Heart left ventricle (tissue), 16 donors: ENCODE measurements around the gene ITGB5. TPM values are rescaled to one million over a fixed set of nuclear protein-coding genes. Genes with fewer than 3 reads are reported as not detected.

Source experiments
- ATAC-seq, 4 donors: fragments of 200-7000 bp; cut with Tn5 transposase; one replicate each; pipeline ENCODE4 v1.9.1; 2020 to 2022; ENCODE audit warnings: moderate library complexity in 4 of 4, mild to moderate bottlenecking in 3 of 4, moderate number of reproducible peaks in 1 of 4
- DNase-seq, 5 donors: peaks; one replicate each; pipeline ENCODE4 v3.0.0-alpha.2; 2020
- H3K27ac ChIP-seq, 12 donors: fragments of 200-600 bp; sonication (generic) in 4 of 12; one replicate each; pipeline versions ENCODE4 v1.5.0 to v1.8.0; 2016 to 2022; ENCODE audit warnings: mild to moderate bottlenecking in 2 of 12
- H3K27me3 ChIP-seq, 9 donors: fragments of 200-600 bp; sonication (generic) in 2 of 9; one replicate each; pipeline versions ENCODE4 v1.5.1 to v1.8.0; 2016 to 2022; ENCODE audit warnings: mild to moderate bottlenecking in 3 of 9
- H3K36me3 ChIP-seq, 9 donors: fragments of 200-600 bp; sonication (generic) in 2 of 9; one replicate each; pipeline versions ENCODE4 v1.5.0 to v1.8.0; 2018 to 2022; ENCODE audit warnings: mild to moderate bottlenecking in 2 of 9
- H3K4me1 ChIP-seq, 12 donors: fragments of 200-600 bp; sonication (generic) in 4 of 12; one replicate each; pipeline versions ENCODE4 v1.5.0 to v1.8.0; 2016 to 2022; ENCODE audit warnings: mild to moderate bottlenecking in 3 of 12
- H3K4me3 ChIP-seq, 12 donors: fragments of 200-600 bp; sonication (generic) in 4 of 12; one replicate each; pipeline versions ENCODE4 v1.5.0 to v1.8.0; 2017 to 2022; ENCODE audit warnings: mild to moderate bottlenecking in 9 of 12, moderate library complexity in 4 of 12
- H3K9me3 ChIP-seq, 12 donors: fragments of 200-600 bp; sonication (generic) in 4 of 12; one replicate each; pipeline versions ENCODE4 v1.5.0 to v1.8.0; 2016 to 2022; ENCODE audit warnings: mild to moderate bottlenecking in 1 of 12
- POLR2A ChIP-seq, 2 donors: fragments of 450-650 bp; IDR thresholded peaks; one replicate each; pipeline ENCODE4 v1.6.1; 2017; ENCODE audit warnings: antibody characterized with exemption in 2 of 2, mild to moderate bottlenecking in 2 of 2, moderate library complexity in 2 of 2
- WGBS, 4 donors: extraction: QIAGEN DNeasy Blood & Tissue Kit in 2 of 4; methylation state at CpG; one replicate each; pipeline versions ENCODE4 v1.1.5 to v1.1.7; 2013 to 2018; 5-methylcytosine and 5-hydroxymethylcytosine counted together
- intact Hi-C, 10 donors: fragments of 100-400 bp; cut with DNase I; formaldehyde crosslinking; loops; one replicate each; pipeline versions ENCODE4 v1.11.1 to v1.14.2; 2022
- polyA plus RNA-seq, 2 donors: library from polyadenylated mRNA; stranded (reverse); fragments of 200-250 nt; gene quantifications; one replicate each; pipeline ENCODE4 v1.2.3, GENCODE V29; 2013
- total RNA-seq, 9 donors: library from RNA; depleted of rRNA in 2 of 9; stranded (reverse); fragments of >200 nt in 2 of 9; fragmentation: NEBNext Ultra II Directional in 3 of 9; extraction: Animal tissue kit (Norgen Biotek cat#: 25700) in 3 of 9; gene quantifications; one replicate each; pipeline versions ENCODE4 v1.1.0 to v1.2.4, GENCODE V29; 2016 to 2023
- TF ChIP-seq, protein P1 (sequence below), 12 donors: fragments of 200-600 bp; sonication (generic) in 4 of 12; IDR thresholded peaks; one replicate each; pipeline versions ENCODE4 v1.5.0 to v1.8.0; 2018 to 2022; ENCODE audit warnings: antibody characterized with exemption in 12 of 12, mild to moderate bottlenecking in 5 of 12
- donor health status: ischemic (EF 13 %, LVEDD 7.1; RV severe dilation, severe dysfunction).
- donor health status: healthy with polysubstance abuse.
- donor health status: DM: no; HTN: yes; CAD: no.
- donor health status: DM: no; HTN: no; CAD: no.
- donor health status: ischemic (EF 25% LVEDD 6.9; RV normal size, moderate dysfunction).
- donor health status: ischemic (EF 25% LVEDD 5.7; RV mildly dilated, moderate dysfunction).
- donor health status: healthy.
- donor health status: DM: yes; HTN: yes; CAD: no.
- donor health status: ischemic (EF 35%, LVEDD 5.7; RV mildly dilated, moderate dysfunction).
- donor health status: nonischemic (EF 11% LVEDD 7.7; RV severe dilation, severe dysfunction).
- donor health status: DM: yes; HTN: yes; CAD: no.
- donor health status: PGD.
- donor health status: ischemic (EF 29% LVEDD 5.4; RV normal size, mild dysfunction).
- donor health status: nonischemic (EF 23%, LVEDD 6.1; RV moderate dilation, normal function).

ITGB5 gene
- total and polyA plus RNA-seq, 11 donors = 23.1 to 223 (median 118) TPM

DNA sequence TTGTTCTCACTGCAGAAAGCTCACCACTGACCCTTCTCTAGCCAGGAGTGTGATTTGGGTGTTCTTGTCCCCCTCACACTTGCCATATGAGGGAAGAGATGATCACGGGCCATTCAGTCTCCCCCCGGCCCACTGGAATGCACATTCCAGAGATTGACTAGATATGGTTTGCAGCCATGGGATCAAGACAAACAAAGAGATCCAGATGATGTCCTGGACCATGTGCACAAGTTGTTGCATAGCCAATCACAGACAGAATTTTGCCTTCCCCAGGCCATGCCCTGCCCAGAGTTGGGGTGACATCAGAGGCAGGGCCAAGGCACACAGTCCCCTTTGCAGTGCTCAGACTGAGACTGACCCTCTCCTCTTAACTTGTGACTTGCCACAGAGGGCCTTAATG, 32.6 kb upstream of the ITGB5 start:
- Histone ChIP-seq H3K27ac (no peak overlapping the region), H3K4me3 (no peak overlapping the region), H3K9me3 (no peaks in the 10 kb centered on the region), H3K4me1 (peaks cover 0 to 9% (median 0%) of the 10 kb centered on the region in 12 donors), H3K27me3 (no peaks in the 10 kb centered on the region), H3K36me3 (no peaks in the 10 kb centered on the region)
- no peak for TF ChIP-seq POLR2A (IDR thresholded peaks at IDR 0.05)
- TF ChIP-seq, protein P1, sequence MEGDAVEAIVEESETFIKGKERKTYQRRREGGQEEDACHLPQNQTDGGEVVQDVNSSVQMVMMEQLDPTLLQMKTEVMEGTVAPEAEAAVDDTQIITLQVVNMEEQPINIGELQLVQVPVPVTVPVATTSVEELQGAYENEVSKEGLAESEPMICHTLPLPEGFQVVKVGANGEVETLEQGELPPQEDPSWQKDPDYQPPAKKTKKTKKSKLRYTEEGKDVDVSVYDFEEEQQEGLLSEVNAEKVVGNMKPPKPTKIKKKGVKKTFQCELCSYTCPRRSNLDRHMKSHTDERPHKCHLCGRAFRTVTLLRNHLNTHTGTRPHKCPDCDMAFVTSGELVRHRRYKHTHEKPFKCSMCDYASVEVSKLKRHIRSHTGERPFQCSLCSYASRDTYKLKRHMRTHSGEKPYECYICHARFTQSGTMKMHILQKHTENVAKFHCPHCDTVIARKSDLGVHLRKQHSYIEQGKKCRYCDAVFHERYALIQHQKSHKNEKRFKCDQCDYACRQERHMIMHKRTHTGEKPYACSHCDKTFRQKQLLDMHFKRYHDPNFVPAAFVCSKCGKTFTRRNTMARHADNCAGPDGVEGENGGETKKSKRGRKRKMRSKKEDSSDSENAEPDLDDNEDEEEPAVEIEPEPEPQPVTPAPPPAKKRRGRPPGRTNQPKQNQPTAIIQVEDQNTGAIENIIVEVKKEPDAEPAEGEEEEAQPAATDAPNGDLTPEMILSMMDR (IDR thresholded peaks at IDR 0.05) = no peak
- ATAC-seq (no peak), DNase-seq (no peak)
- 34 to 45% (median 43%) methylated on average over 2 of the region's 2 CpGs; no CpG with 5 or more reads in 1 of the 4 donors for WGBS, 4 donors
- intact Hi-C loops = loop anchor here in 2 of 10 donors (10.0 kb wide), 2 partner anchors 515 to 665 kb away; no protein-coding TSS in a partner anchor

DNA sequence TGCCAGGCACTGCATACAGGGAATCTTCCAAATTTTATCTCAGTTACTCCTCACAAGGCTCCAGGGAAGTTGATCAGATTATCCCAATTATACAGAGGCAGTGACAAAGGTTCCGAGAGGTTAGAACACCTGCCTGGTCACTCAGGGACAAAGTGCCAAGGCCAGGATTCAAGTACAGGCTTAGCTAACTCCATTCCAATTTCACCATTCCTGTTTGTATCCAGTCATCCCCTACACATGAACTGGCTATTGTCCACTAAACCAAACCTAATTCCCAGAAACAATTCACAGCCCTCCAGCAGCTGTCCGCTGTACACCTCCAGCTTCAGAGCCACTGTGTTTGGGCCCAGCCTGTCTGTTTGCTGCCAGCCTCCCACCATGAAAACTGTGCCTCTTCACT, 31.4 kb upstream of the ITGB5 start:
- intact Hi-C loops = no loop called here
- TF ChIP-seq, protein P1 (IDR thresholded peaks at IDR 0.05) = no peak
- H3K27me3 ChIP-seq = no peaks in the 10 kb centered on the region
- H3K27ac ChIP-seq = no peak overlapping the region
- H3K9me3 ChIP-seq = no peaks in the 10 kb centered on the region
- H3K4me3 ChIP-seq = no peak overlapping the region
- DNase-seq (no peak), ATAC-seq (no peak)
- 96 to 100% (median 98%) methylated on average over 2 of the region's 2 CpGs for WGBS, 4 donors
- no peaks in the 10 kb centered on the region for H3K36me3 ChIP-seq
- peaks cover 0 to 9% (median 0%) of the 10 kb centered on the region in 12 donors for H3K4me1 ChIP-seq

DNA sequence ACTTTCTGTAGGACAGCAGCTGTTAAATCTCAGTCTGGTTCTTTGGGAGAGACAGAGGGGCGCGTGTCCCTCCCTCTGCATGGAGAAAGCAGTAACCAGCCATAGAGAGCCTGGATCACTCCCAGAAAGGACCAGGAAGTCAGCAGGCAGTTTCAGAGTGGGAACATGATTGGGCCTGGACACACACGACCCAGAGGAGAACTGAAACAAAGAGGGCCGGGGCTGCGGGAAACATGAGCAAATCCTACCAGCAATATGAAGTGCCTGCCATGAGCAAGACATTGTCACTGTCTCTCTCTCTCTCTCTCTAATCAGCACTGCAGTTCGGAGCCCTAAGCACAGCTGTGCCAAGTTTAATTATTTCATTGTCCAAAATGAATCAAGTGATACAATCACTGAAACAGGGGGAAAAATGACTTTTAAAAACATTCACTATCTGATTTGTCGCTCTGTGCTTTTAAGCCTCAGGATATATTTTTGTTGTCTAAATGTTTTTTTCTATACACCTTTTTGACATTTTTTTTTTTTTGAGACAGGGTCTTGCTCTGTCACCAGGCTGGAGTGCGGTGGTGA, 29.8 kb upstream of the ITGB5 start:
- H3K27me3 ChIP-seq = no peaks in the 10 kb centered on the region
- peak; percentile 26 to 72 (median 62) for ATAC-seq
- H3K36me3 ChIP-seq = no peaks in the 10 kb centered on the region
- intact Hi-C loops = no loop called here
- DNase-seq = peak in 4 of 5 donors; percentile 20 to 55 (median 40)
- WGBS, 4 donors = 43 to 59% (median 53%) methylated on average over 8 of the region's 8 CpGs
- peaks cover 0 to 9% (median 0%) of the 10 kb centered on the region in 12 donors for H3K4me1 ChIP-seq
- H3K27ac ChIP-seq = peak overlapping the region in 1 of 12 donors; percentile 5
- TF ChIP-seq, protein P1 (IDR thresholded peaks at IDR 0.05) = no peak
- TF ChIP-seq POLR2A (IDR thresholded peaks at IDR 0.05) = no peak
- H3K4me3 ChIP-seq = no peak overlapping the region
- H3K9me3 ChIP-seq = no peaks in the 10 kb centered on the region

DNA sequence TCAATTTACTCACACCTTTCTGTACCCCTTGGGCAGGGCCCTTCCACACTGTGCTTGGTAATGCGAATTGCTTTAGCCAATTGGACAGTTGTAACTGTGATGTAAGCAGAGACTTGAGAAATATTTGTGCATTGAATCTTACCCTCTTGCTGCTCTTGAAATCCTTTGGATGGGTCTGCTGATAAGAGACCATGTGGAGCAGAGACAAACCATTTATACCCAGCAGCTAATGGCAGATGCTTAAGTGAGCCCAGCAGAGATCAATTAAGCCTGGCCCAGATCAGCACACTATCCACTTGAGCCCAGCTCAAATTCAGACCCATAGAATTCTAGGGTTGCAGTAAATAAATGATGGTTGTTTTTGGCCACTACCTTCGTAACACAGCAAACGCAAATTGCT, 28.1 kb upstream of the ITGB5 start:
- Histone ChIP-seq H3K36me3 (no peaks in the 10 kb centered on the region), H3K27ac (no peak overlapping the region), H3K4me3 (no peak overlapping the region), H3K4me1 (peaks cover 0 to 9% (median 0%) of the 10 kb centered on the region in 12 donors), H3K27me3 (no peaks in the 10 kb centered on the region), H3K9me3 (no peaks in the 10 kb centered on the region)
- DNase-seq = no peak
- WGBS, 4 donors = 94 to 98% (median 97%) methylated on average over 3 of the region's 3 CpGs
- TF ChIP-seq, protein P1 (IDR thresholded peaks at IDR 0.05) = no peak
- TF ChIP-seq POLR2A (IDR thresholded peaks at IDR 0.05) = no peak
- intact Hi-C loops = no loop called here
- ATAC-seq = no peak
